H1 (cell line): ENCODE data around the gene MESD. TPM values are rescaled to one million over a fixed set of nuclear protein-coding genes. Genes with fewer than 3 reads are reported as not detected.

Experiments used
- CHD2 ChIP-seq: IDR thresholded peaks from 2 replicates; pipeline ENCODE4 v1.6.1; 2012; ENCODE audit warnings: low read length, improper control_type of control experiment
- CHD7 ChIP-seq: fragments of 300-600 bp; sonication (generic); IDR thresholded peaks from 2 replicates; pipeline ENCODE4 v1.7.1; 2012; ENCODE audit warnings: low read length, moderate library complexity, mild to moderate bottlenecking, inconsistent platforms; ENCODE audit not compliant: insufficient replicate concordance
- CTBP2 ChIP-seq: IDR thresholded peaks from 2 replicates; pipeline ENCODE4 v1.7.0; 2011; ENCODE audit warnings: borderline replicate concordance, mild to moderate bottlenecking, moderate library complexity, mixed read lengths, low read length; ENCODE audit not compliant: insufficient read depth, insufficient read length
- EGR1 ChIP-seq: IDR thresholded peaks from 2 replicates; pipeline ENCODE4 v1.6.1; 2011; ENCODE audit warnings: low read depth, low read length, borderline replicate concordance
- JUND ChIP-seq: IDR thresholded peaks from 2 replicates; pipeline ENCODE4 v1.6.1; 2011; ENCODE audit warnings: mild to moderate bottlenecking, improper control_type of control experiment, low read length
- USF2 ChIP-seq: IDR thresholded peaks from 2 replicates; pipeline ENCODE4 v1.6.1; 2011; ENCODE audit warnings: low read length, improper control_type of control experiment
- YY1 ChIP-seq: IDR thresholded peaks from 2 replicates; pipeline ENCODE4 v1.6.1; 2011; ENCODE audit warnings: low read depth, mild to moderate bottlenecking, low read length
- polyA plus RNA-seq, 7 experiments: library from polyadenylated mRNA; depleted of rRNA in 3 of 7; stranded (reverse) in 5 of 7; unstranded in 2 of 7; fragments of >200 nt in 5 of 7; fragments of 200-250 nt in 2 of 7; gene quantifications; 1 replicate in 5 of 7; 2 replicates in 1 of 7; 4 replicates in 1 of 7; pipeline versions ENCODE4 v1.2.1 to v1.2.3, GENCODE V29; 2011 to 2013; ENCODE audit warnings: missing spikeins in 2 of 7, mixed read lengths in 2 of 7
- total RNA-seq: library from RNA; stranded (reverse); fragmentation: NEBNext Ultra II Directional; extraction: Animal tissue kit (Norgen Biotek cat#: 25700); gene quantifications from 2 replicates; pipeline ENCODE4 v1.2.1, GENCODE V29; 2021

MESD gene
- total and polyA plus RNA-seq, 2 of the 8 experiments (the other 6 are each of a cell fraction or from before 2014, with no cell fraction given), result 11.0 to 28.3 TPM

DNA sequence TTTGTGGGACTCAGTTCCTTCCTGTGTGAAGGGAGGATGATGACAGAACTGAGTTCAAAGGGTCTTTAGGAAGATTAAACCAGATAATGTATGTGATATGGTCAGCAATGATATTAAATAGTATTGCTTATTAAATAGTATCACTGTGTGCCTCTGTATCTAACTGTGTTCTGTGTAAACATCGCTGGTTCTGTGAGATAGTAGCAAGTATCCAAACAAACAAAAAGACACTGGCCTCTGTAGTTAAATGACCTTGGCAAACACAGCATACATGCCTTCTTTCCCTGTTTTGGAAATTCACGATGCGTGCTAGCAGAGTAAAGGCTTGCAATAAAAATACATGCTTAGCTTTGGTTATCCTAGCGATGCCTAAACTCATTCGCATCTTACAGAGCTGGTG is 76.1 kb downstream of the MESD start (continued):
- TF ChIP-seq EGR1 (no peak), CHD2 (no peak), CHD7 (no peak), CTBP2 (no peak), USF2 (no peak), YY1 (no peak), JUND (no peak)
- TF ChIP-seq, all 59 proteins: peak for 0
